BLaER1 (cell line): ENCODE data around the gene ZMYND8.
"Not testable (repeated sequence)": the region's sequence is repeated elsewhere in the genome, so short reads cannot be mapped to it uniquely, and the experiment has no call there.

Source experiments
- H3K27ac ChIP-seq: shearing (Covaris generic); formaldehyde crosslinking; 2 replicates; pipeline ENCODE4 v1.8.1; 2022
- H3K27me3 ChIP-seq: shearing (Covaris generic); formaldehyde crosslinking; 2 replicates; pipeline ENCODE4 v1.8.1; 2022
- H3K36me3 ChIP-seq: shearing (Covaris generic); formaldehyde crosslinking; 2 replicates; pipeline ENCODE4 v1.8.1; 2022
- H3K4me1 ChIP-seq: shearing (Covaris generic); formaldehyde crosslinking; 2 replicates; pipeline ENCODE4 v1.8.1; 2022
- H3K4me2 ChIP-seq: shearing (Covaris generic); formaldehyde crosslinking; 2 replicates; pipeline ENCODE4 v1.8.1; 2022
- H3K4me3 ChIP-seq: shearing (Covaris generic); formaldehyde crosslinking; 2 replicates; pipeline ENCODE4 v1.8.1; 2022
- H3K9ac ChIP-seq: shearing (Covaris generic); formaldehyde crosslinking; 2 replicates; pipeline ENCODE4 v1.8.1; 2022
- H3K9me3 ChIP-seq: shearing (Covaris generic); formaldehyde crosslinking; 2 replicates; pipeline ENCODE4 v1.8.1; 2022
- H4K20me1 ChIP-seq: shearing (Covaris generic); formaldehyde crosslinking; 2 replicates; pipeline ENCODE4 v1.8.1; 2022
- Cebpa-rat ChIP-seq: shearing (Covaris generic); IDR thresholded peaks from 2 replicates; pipeline ENCODE4 v1.8.1; 2022

ZMYND8 gene

GRCh38 chr20:47290666-47291430 is 65.7 kb downstream of the ZMYND8 start:
- peaks cover 67% of the 10 kb centered on the region for H4K20me1 ChIP-seq
- no peak overlapping the region for H3K9ac ChIP-seq
- no peak overlapping the region for H3K4me2 ChIP-seq
- H3K27ac ChIP-seq = no peak overlapping the region
- H3K27me3 ChIP-seq = no peaks in the 10 kb centered on the region
- no peak for TF ChIP-seq Cebpa-rat
- H3K4me1 ChIP-seq = peaks cover 15% of the 10 kb centered on the region
- H3K36me3 ChIP-seq = peaks cover 97% of the 10 kb centered on the region
- H3K9me3 ChIP-seq = peaks cover 25% of the 10 kb centered on the region
- H3K4me3 ChIP-seq = no peak overlapping the region

DNA sequence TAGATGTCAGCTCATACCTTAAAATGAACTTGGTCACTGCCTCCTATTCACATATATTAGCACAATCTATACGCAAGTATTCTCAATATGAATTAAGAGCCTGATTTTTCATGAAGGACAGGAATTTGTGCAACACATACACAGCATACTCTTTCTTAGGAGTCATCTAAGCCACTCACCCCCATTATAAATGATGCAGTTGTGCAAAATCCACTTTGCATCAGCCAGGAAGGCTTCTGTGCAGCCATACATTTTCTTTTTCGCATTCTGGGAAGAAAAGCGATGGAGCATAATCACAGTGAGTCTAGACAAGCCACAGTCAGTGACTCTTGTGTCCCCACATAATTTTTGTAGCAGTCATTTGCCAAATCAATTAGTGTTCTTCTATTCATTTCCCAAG is 66.5 kb downstream of the ZMYND8 start:
- H3K4me2 ChIP-seq = no peak overlapping the region
- peaks cover 10% of the 10 kb centered on the region for H3K4me1 ChIP-seq
- no peak overlapping the region for H3K27ac ChIP-seq
- peaks cover 66% of the 10 kb centered on the region for H4K20me1 ChIP-seq
- H3K27me3 ChIP-seq = no peaks in the 10 kb centered on the region
- no peak for TF ChIP-seq Cebpa-rat
- H3K36me3 ChIP-seq = peaks cover 97% of the 10 kb centered on the region
- no peak overlapping the region for H3K9ac ChIP-seq
- H3K9me3 ChIP-seq = peaks cover 16% of the 10 kb centered on the region
- no peak overlapping the region for H3K4me3 ChIP-seq

DNA sequence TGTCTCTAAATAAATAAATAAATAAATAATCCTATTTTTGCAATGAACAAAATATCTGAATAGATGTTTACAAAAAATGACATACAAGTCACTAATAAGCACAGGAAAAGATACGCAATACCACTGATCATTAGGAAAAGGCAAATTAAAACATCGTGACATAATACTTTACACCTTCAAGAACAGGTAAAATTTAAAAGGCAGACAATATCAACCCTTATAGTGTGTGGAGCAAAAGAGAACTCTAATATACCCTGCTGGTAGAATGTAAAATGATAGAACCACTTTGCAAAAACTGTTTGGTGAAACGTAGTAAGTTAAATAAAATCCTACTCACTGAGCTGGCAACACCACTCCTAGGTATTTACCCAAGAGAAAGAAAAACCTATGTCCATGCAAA is 67.4 kb downstream of the ZMYND8 start:
- TF ChIP-seq Cebpa-rat = no peak
- Histone ChIP-seq H3K4me2 (no peak overlapping the region), H3K4me3 (no peak overlapping the region), H3K4me1 (peaks cover 9% of the 10 kb centered on the region), H3K9me3 (peaks cover 7% of the 10 kb centered on the region), H3K9ac (no peak overlapping the region), H4K20me1 (peaks cover 74% of the 10 kb centered on the region), H3K27me3 (no peaks in the 10 kb centered on the region), H3K36me3 (peaks cover 97% of the 10 kb centered on the region), H3K27ac (no peak overlapping the region)

DNA sequence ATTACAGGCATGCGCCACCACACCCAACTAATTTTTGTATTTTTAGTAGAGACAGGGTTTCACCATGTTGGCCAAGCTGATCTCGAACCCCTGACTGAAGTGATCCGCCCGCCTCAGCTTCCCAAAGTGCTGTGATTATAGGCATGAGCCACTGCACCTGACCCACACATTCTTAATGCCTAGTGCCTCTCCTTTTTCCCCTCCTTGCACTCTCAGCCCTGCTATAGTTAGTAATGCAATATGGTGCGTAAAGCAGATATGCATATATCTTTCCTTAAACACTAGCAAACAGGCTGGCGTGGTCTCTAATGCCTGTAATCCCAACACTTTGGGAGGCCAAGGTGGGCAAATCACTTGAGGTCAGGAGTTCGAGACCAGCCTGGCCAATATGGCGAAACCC is 68.0 kb downstream of the ZMYND8 start:
- H3K27me3 ChIP-seq, H3K4me1 ChIP-seq, H3K27ac ChIP-seq, H3K4me2 ChIP-seq, H3K9ac ChIP-seq, H3K9me3 ChIP-seq, H3K4me3 ChIP-seq: not testable (repeated sequence)
- peaks cover 76% of the 10 kb centered on the region for H4K20me1 ChIP-seq
- H3K36me3 ChIP-seq = peaks cover 97% of the 10 kb centered on the region

DNA sequence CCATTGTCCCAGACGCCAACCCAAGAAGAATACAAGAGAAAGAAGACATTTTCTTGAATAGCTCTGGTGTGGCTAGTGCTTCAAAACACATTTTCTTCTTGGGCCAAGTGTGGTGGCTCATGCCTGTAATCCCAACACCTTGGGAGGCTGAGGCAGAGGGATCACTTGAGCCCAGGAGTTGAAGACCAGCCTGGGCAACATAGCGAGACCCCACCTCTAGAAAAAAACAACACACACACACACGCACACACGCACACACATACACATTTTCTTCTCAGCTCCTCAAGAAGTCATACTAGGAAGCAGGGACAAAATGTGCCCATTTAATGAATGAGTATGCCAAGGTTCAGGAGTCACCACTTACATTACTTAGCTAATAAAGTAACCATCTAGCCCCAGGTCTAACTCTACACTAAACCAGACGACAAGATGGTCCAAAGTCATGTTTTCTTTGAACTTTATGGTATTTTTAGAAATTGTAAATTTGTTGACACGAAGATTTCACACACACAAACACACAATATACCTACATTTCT is 68.8 kb downstream of the ZMYND8 start:
- TF ChIP-seq Cebpa-rat = no peak
- Histone ChIP-seq H3K36me3 (peaks cover 100% of the 10 kb centered on the region), H3K4me2 (no peak overlapping the region)

GRCh38 chr20:47286681-47287080 is 69.8 kb downstream of the ZMYND8 start:
- Histone ChIP-seq H3K4me2 (no peak overlapping the region), H3K4me1 (no peaks in the 10 kb centered on the region), H3K27me3 (no peaks in the 10 kb centered on the region), H3K27ac (no peak overlapping the region), H3K36me3 (peaks cover 100% of the 10 kb centered on the region), H4K20me1 (peaks cover 88% of the 10 kb centered on the region), H3K9ac (no peak overlapping the region), H3K9me3 (no peaks in the 10 kb centered on the region), H3K4me3 (no peak overlapping the region)
- no peak for TF ChIP-seq Cebpa-rat

More for the DNA sequence above, 68.8 kb downstream of the ZMYND8 start:
- Histone ChIP-seq H3K9me3 (no peaks in the 10 kb centered on the region), H3K4me3 (no peak overlapping the region), H3K4me1 (no peaks in the 10 kb centered on the region), H4K20me1 (peaks cover 80% of the 10 kb centered on the region), H3K27ac (no peak overlapping the region), H3K9ac (no peak overlapping the region), H3K27me3 (no peaks in the 10 kb centered on the region)

- Histone ChIP-seq H3K4me1 (peaks cover 8% of the 10 kb centered on the region), H3K27ac (no peak overlapping the region), H3K27me3 (no peaks in the 10 kb centered on the region), H3K9ac (no peak overlapping the region), H3K4me3 (no peak overlapping the region), H3K9me3 (no peaks in the 10 kb centered on the region), H3K4me2 (no peak overlapping the region), H3K36me3 (peaks cover 100% of the 10 kb centered on the region), H4K20me1 (peaks cover 88% of the 10 kb centered on the region)
- TF ChIP-seq Cebpa-rat = no peak
Measured at GRCh38 chr20:47285189-47285588, 71.3 kb downstream of the ZMYND8 start.

DNA sequence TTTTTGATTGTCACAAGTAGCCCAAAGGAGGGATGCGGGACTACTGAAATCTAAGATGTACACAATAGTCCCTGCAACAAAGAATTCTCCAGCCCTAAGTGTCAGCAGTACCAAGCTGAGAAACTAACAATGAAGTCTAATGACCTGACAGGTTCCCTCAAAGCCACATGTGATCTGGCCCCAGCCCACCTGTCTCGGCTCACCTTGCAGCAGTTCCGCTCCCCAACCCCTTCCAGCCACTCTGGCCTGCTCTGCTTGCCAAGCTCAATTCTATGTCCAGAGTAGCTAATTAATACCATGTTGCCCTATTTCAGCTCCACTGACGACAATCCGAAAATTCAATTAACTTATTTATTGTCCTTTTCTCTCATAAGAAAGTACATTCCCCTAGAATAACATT is 72.1 kb downstream of the ZMYND8 start:
- Histone ChIP-seq H3K4me3 (no peak overlapping the region), H3K36me3 (peaks cover 100% of the 10 kb centered on the region), H3K4me1 (peaks cover 12% of the 10 kb centered on the region), H3K27me3 (no peaks in the 10 kb centered on the region), H3K9me3 (no peaks in the 10 kb centered on the region), H3K9ac (no peak overlapping the region), H4K20me1 (peaks cover 88% of the 10 kb centered on the region), H3K4me2 (no peak overlapping the region), H3K27ac (no peak overlapping the region)
- TF ChIP-seq Cebpa-rat = no peak

GRCh38 chr20:47283411-47283810 is 73.1 kb downstream of the ZMYND8 start:
- peaks cover 87% of the 10 kb centered on the region for H4K20me1 ChIP-seq
- no peaks in the 10 kb centered on the region for H3K9me3 ChIP-seq
- H3K9ac ChIP-seq = no peak overlapping the region
- TF ChIP-seq Cebpa-rat = no peak
- no peak overlapping the region for H3K27ac ChIP-seq
- no peaks in the 10 kb centered on the region for H3K27me3 ChIP-seq
- no peak overlapping the region for H3K4me2 ChIP-seq
- H3K4me1 ChIP-seq = peaks cover 19% of the 10 kb centered on the region
- H3K36me3 ChIP-seq = peaks cover 100% of the 10 kb centered on the region
- H3K4me3 ChIP-seq = no peak overlapping the region

DNA sequence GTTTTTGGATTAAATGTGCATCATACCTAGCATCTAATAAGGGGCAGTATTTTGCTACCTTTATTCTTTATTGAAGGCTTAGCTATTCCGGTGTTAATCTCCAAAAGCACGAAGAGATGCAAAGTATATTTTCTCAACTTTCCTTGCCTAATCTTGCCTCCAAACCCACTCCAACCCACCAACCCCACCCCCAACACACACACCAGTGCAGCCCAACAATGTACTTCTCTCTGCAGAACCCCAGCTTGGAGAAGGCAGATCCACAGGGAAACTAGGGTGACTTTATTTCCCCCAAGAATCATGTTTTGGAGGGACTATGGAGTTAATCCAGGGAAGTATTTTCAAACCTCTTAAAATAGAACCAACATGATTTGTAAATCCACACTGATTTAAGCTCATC is 73.6 kb downstream of the ZMYND8 start:
- H3K36me3 ChIP-seq = peaks cover 100% of the 10 kb centered on the region
- TF ChIP-seq Cebpa-rat = no peak
- H3K4me1 ChIP-seq = peaks cover 24% of the 10 kb centered on the region
- no peak overlapping the region for H3K27ac ChIP-seq
- H3K27me3 ChIP-seq = no peaks in the 10 kb centered on the region
- H3K4me2 ChIP-seq = no peak overlapping the region
- no peaks in the 10 kb centered on the region for H3K9me3 ChIP-seq
- no peak overlapping the region for H3K4me3 ChIP-seq
- no peak overlapping the region for H3K9ac ChIP-seq
- peaks cover 87% of the 10 kb centered on the region for H4K20me1 ChIP-seq
